GM19328 (cell line): ENCODE results near the gene BANF1.

Experiments
- ATAC-seq: cut with Tn5 transposase; IDR thresholded peaks from one replicate; pipeline ENCODE4 v1.9.1; 2021; ENCODE audit warnings: mild to moderate bottlenecking, moderate library complexity; ENCODE audit not compliant: unreplicated experiment

BANF1 gene

DNA sequence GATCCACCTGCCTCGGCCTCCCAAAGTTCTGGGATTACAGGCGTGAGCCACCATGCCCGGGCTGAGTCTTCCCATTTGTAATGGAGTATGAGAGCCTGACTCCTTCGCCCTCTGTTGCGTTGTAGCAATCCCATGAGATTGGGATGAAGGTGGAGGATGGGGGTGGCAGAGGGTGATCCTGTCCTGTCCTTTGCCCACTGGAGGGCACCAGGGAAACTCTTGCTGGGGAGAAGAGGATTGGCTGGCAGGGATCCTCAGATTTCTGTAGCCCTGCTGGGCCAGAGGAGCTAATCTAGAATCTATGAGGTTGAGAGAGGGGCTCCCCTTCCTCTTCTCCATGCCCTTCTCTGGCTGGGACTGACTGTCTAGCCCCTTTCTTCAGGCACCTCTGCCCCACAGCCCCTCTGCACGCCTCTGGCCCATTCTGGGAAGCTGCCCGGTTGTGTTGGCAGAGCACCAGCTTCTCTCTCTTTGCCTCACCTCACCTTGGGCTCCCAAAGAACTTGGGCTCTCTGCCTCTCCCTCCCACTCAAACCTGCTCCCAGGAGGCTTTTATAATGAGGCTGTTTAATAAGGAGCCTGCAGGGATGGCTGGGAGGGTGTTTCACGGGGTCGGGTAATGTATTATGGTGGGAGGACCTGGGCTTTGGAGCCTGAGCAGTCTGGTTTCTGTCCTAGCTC, 33.5 kb downstream of the BANF1 start:
- no peak for ATAC-seq

DNA sequence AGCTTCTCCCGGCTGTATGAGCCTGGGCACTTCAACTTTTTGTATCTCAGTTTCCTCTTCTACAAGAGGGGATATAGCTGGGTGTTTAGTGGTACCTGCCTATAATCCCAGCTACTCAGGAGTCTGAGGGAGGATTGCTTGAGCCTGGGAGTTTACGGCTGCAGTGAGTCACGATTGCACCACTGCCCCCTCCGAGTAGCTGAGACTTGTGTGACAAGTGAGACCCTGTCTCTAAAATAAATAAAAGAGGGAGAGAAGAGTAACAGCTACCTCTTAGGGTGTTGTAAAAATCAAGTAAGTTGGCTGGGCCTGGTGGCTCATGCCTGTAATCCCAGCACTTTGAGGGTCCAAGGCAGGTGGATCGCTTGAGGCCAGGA, 34.0 kb downstream of the BANF1 start:
- ATAC-seq, result no peak

DNA sequence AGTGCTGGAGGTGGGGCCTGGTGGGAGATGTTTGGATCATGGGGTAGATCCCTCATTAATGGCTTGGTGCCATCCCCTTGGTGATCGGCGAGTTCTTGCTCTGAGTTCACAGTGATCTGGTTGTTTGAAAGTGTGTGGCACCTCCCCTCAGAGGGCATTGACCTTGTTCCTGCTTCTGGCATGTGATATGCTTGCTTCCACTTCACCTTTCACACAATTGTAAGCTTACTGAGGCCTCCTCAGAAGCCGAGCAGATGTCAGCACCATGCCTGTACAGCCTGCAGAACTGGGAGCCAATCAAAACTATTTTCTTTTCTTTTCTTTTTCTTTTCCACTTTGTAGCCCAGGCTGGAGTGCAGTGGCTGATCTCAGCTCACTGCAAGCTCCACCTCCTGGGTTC, 35.0 kb downstream of the BANF1 start:
- ATAC-seq, result no peak

DNA sequence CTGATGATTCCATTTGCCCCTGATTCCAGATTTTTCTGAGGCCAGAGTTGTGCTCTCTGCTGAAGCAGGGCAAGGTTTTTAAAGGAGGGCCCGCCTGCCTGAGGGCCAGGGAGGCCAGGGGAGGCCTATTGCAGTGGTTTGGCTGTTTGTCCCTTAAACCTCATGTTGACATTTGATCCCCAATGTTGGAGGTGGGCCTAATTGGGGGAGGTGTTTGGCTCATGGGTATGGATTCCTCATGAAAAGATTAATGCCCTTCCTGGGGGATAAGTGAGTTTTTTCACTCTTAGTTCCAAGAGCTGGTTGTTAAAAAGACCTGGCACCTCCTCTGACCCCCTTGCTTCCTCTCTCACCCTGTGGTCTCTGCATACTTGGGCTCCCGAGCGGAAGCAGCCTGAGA, 37.5 kb downstream of the BANF1 start:
- ATAC-seq, result no peak

DNA sequence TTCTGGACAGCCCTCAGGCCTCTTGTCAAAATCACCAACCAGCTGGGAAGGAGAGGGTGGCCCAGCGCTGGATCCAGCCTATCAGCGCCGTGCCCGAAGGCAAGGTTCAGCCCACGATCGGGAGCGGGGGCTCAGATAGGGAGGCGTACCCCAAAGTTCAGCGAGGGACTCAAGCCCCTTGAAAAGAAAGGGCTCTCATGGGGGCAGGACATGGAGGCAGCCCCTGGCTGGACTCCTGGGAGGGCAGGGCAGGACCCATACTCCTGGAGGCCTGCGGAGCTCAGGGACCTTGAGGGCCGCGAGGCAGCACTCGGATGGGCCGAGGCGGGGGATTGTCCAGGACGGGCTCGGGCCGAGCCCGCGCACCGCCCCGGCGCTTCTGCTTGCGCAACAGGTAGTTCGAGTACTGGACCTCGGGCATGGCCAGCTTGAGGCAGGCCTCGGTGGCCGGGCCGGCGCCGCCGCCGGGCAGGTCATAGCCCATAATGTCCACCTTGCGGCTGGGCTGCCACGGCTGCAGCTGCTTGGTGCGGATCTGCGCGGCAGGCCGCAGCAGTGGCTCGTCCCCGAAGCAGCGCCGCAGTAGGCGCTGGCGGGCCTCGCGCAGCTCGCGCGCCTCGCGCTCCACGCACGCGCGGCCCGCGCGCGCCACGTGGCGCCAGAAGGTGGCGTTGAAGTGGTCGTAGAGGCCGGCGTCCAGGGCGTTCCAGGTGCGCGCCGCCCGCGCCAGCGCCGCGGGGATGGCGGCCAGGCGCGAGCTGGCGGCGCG, 40.1 kb downstream of the BANF1 start:
- ATAC-seq, result no peak

DNA sequence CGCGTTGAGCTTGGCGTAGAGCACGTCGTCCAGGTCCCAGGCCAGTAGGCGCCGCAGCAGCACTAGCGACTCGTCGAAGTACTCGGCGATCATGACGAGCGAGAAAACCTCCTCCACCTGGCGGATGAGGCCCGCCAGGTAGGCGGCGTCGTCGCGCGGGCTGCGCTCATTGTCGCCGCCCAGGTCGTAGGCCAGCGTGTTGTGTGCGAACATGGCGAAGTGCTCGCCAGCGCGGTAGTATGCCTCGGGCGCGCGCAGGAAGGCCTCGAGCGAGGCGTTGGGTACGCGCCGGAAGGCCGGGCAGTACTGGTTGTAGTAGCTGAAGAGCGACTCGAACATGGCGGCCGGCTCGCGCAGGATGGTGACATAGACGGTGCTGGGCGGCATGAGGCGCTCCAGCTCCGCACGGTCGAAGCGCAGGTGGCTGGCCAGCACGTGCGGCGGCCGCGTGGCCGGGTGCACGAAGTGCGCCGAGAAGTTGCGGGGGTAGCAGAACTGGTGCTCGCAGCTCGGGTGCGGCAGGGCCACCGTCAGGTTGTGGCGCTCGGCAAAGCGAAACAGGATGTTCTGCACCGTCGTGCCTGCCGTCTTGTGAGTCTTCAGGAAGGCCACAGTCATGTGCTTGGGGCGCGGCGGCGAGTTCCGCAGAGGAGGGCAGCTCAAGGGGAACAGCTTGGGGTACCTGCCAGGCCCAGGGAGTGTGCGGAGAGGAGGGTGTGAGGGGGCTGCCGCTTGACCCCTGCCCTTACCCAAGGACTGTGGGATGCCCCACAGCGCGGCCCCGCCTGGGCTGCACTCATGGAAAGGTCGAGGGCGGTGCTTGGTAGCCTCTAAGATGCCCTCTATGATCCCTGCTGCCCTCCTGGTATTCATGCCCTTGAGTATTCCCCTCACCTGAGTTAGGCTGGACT, 40.9 kb downstream of the BANF1 start:
- ATAC-seq, result no peak

DNA sequence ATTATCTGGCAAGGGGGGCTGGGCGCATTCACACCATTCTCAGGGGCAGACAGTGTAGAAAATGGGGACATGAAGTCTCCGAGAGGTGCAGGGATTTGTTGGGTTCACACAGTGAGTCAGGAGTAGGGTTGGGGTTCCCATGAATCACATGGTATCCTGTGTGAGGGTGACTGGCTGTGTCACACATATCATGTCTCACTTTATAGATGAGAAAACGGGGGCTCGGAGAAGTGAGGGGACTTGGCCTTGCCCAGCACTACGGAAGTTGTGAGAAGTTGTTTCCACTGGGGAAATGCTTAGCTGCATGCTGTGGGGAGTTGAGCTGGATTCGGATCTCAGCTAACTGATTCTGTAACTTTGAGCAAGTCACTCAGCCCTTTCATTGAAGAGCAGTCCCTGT, 42.5 kb downstream of the BANF1 start:
- no peak for ATAC-seq

DNA sequence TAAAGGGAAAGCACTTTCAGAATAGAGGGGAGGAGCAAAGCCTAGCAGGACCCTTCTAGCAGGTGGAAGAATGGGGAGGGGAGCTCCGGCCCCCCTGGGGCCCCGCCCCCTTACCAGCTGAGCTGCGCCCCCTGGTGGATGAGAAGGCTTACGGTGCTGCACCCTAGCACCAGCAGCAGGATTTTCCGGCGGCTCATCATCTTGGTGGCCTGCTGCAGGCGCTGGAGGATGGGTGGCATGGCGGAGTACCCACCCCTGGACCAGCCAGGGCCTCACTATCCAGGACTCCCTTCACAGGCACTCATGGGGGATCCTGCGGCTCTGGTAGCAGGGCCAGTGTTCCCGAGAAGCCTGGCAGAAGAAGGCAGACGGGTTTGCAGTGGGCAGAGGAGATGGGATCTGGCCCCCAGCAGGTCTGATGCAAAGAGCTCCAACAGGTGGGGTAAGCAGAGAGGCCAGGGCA, 42.9 kb downstream of the BANF1 start:
- ATAC-seq, result no peak

DNA sequence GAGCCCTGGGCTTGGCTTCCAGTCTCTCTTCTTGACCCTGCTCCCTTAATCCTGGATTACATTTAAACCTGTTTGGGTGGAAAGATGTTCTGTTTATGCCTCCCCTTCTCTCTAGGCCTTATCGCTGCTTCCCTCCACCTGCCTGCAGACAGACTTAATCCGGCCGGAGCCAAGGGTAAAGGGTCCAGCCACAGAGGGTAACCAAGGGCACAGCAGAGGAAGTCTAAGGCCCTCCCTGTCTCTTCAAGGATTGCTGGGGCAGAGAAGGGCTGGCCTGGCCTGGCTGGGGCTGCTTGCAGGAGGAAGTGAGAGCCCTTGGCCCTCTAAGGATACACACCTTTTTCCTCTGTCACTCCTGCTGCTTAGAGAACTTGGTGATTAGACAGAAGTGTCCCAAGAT, 44.6 kb downstream of the BANF1 start:
- no peak for ATAC-seq

DNA sequence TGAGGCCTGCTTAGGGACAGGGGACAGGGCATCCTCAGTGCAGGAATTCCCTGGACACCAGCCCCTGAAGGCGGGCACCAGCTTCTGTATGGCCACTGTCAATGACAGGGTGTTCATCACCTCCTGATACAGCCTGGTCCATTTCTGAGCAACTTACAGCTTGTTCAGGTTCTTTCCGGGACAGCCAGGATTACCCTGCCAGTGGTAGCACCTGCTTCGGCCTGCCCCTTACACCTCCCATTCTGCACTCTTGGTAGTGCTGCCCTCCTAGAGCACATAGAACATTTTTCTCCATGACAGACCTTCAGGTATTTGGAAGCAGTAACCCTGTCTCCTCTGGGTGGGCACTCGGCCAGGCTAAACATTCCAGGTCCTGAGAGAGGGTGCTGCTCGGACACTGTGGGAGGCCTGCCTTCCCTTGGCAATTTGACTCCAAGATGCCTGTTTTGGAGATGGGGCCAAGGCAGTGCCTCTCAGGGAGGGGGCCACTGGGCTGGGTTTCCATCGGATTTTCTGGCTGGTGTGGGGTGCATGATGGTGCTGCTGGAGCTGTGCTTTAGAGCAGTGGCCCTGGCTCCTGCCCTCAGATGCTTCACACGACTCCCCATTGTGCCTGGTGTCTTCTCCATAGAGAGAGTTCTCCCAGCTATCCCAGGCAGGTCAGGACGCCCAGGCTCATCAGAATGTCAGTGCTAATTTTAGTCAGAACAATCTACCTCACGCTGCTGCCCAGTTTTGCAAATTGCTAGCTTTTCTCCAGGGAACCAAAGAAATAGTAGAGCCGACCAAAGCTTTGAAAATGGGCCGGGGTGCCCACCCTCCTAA, 45.5 kb downstream of the BANF1 start:
- no peak for ATAC-seq

DNA sequence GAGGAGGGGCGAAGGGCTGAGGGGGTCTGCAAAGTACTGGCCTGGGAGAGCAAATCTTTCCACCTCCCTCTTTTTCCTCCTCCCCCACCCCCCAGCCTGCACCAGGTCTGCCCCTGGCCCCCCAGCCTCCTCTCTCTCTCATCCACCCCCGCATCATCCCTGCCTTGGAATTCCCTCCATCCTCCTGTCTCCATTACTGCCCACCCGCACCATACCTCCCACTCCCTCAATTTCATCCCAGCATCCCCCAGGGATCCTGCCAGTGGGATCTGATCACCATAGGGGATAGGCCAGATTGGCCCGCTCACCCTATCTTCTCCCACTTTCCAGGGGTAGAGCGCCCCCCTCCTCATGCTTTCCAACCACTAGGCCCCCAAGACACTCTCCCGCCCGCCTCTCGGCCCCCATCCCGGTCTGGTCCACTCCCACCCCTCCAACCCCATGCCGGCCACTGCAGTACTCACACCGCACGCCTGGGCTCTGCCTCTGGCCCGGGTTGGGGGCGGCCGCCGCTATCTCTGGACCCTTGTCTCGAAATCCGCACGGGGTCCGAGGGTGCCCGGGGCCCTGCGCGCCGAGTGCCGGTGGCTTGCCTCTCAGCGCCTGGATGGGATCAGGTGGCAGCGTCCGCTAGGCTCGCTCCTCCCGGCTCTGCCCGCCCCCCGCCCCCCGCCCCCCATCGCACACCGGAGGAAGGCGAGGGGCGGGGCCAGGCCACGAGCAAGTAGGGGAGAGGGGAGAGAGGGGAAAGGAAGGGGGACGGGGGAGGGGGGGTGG, 46.4 kb downstream of the BANF1 start, which contains the start of gene GAL3ST3:
TSS of gene GAL3ST3 (minus strand) at position 615 of the 777 bp plus-strand sequence. CDS start 3,746 bp downstream, outside the sequence.
- ATAC-seq, result no peak

DNA sequence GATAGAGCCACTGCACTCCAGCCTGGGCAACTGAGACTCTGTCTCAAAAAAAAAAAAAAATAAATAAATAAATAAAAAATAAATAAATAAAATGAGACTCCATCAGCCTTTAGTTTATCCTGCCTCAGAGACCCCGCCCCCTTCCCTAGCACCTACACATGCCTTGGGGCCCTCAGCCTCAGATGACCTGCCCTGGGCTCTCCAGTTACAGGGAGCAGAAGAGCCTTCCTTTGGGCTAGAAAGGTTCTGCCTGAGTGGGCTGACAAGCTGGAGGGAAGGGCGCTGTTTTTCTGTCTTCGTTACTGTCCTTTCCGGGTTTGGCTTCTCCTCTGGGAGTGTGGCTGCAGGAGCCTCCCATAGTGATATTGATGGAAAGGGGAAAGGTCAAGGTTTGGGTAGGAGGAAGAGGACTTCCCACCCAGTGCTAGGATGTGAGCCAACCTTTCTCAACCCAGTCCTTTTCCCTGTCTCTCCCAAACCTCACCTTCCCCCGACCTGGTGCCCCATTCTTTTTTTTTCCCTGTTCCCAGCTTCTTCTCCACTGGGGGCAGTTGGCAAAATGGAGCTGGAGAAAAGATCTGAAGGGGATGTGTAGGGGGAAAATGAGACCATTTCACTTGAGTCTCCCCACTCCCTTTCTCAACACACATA, 48.4 kb downstream of the BANF1 start:
- no peak for ATAC-seq

DNA sequence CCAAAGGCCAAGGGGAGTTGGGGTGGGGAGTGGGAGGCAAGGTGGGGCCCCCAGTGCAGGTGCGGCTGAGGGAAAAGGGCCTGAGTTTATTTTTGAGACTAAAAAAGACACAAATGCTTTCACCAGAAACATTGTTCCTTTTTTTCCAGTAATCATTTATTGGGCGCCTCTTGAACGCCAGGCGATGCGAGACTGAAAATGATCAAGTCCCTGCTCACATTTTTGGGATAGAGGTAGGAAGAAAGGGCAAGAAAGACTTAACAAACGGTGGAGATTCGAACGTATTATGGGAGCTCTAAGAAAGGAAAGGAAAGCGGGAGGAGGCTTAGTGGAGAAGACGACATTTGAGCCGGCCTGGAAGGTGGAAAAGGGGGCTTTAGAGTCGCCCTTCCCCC, 49.1 kb downstream of the BANF1 start:
- no peak for ATAC-seq

DNA sequence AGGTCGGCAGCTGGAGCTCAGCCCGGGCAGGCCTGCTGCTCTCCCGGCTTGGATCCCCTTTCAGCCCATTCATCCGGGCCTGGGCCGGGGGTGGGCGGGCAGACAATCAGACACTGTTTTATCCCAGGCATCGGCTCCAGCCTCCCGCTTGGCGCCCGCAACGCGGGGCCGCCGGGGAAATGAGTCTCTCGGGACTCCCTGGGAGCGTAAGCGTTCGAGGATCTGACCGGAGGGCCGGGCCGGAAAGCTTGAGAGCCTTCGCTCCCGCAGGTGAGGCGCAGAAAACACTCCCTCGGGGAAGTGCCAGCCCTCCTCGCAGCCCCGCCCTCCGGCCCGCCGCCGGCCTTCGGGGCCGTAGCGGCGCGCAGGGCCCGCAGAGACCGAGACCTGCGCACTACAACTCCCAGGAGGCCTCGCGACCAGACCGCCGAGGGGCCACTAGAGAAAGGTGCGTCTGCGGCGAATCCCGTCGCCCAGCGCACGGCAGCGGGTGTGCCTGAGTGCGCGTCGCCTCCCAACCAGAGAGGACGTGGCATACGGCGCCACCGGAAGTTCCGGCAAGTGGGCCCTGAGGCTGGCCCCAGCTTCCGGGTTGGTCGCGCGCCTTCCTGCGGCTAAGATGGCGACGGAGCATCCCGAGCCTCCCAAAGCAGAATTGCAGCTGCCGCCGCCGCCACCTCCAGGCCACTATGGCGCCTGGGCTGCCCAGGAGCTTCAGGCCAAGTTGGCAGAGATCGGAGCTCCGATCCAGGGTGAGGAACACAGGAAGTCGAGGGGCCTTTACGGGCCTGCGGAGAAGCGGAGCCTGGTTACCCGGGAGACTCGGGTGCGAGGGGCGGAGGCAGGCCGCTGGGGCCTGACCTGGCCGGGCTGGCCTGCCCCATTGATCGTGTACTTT, 49.7 kb downstream of the BANF1 start, which contains the start of gene SF3B2:
TSS of gene SF3B2 (plus strand) at position 599 of the 898 bp plus-strand sequence. CDS start at position 620, 21 bp downstream.
- peak; percentile 93 for ATAC-seq

DNA sequence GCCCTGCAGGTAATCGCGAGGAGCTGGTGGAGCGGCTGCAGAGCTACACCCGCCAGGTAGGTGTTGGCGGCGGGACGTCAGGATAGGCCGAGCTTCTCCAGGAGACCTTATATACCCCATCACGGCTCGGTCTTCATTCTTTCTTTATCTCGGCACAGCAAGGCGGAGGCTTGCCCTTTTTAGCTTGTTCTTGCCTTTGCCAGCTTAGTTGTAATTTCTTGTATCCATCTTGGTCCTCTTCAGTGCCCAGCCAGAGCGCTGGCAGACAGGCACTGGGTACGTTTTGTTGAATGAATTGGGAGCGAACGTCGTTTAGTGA, 50.3 kb downstream of the BANF1 start:
- ATAC-seq, result no peak
